Endothelial cell (in vitro differentiated cells): ENCODE measurements around the gene PAPLN. TPM values are rescaled to one million over a fixed set of nuclear protein-coding genes. Genes with fewer than 3 reads are reported as not detected.

Experiments
- DNase-seq: peaks from one replicate; pipeline ENCODE4 v3.0.0; 2021; ENCODE audit warnings: low spot score
- H3K27ac Mint-ChIP-seq: one replicate; pipeline ENCODE4 v1.8.0; 2021; ENCODE audit warnings: mixed read lengths, inconsistent platforms; ENCODE audit not compliant: unreplicated experiment
- H3K27me3 Mint-ChIP-seq: one replicate; pipeline ENCODE4 v1.8.0; 2021; ENCODE audit warnings: mild to moderate bottlenecking, moderate library complexity, mixed read lengths, inconsistent platforms; ENCODE audit not compliant: unreplicated experiment
- H3K36me3 Mint-ChIP-seq: one replicate; pipeline ENCODE4 v1.8.0; 2021; ENCODE audit warnings: mild to moderate bottlenecking, low read depth, mixed read lengths, inconsistent platforms; ENCODE audit not compliant: unreplicated experiment
- H3K4me1 Mint-ChIP-seq: one replicate; pipeline ENCODE4 v1.8.0; 2021; ENCODE audit warnings: mild to moderate bottlenecking, mixed read lengths, inconsistent platforms; ENCODE audit not compliant: unreplicated experiment
- H3K4me3 Mint-ChIP-seq: one replicate; pipeline ENCODE4 v1.8.0; 2021; ENCODE audit warnings: mild to moderate bottlenecking, mixed read lengths, inconsistent platforms; ENCODE audit not compliant: unreplicated experiment
- H3K9me3 Mint-ChIP-seq: one replicate; pipeline ENCODE4 v1.8.0; 2021; ENCODE audit warnings: mixed read lengths, inconsistent platforms; ENCODE audit not compliant: unreplicated experiment
- CTCF ChIP-seq: fragments of 200-600 bp; sonication (generic); IDR thresholded peaks from one replicate; pipeline ENCODE4 v1.5.0; 2021; ENCODE audit warnings: antibody characterized with exemption; ENCODE audit not compliant: unreplicated experiment
- total RNA-seq: library from RNA; stranded (reverse); fragmentation: NEBNext Ultra II Directional; extraction: Animal tissue kit (Norgen Biotek cat#: 25700); gene quantifications from one replicate; pipeline ENCODE4 v1.2.1, GENCODE V29; 2021; ENCODE audit not compliant: unreplicated experiment

PAPLN gene
- total RNA-seq, 1 donor from 2014 or later: 1.1 TPM

DNA sequence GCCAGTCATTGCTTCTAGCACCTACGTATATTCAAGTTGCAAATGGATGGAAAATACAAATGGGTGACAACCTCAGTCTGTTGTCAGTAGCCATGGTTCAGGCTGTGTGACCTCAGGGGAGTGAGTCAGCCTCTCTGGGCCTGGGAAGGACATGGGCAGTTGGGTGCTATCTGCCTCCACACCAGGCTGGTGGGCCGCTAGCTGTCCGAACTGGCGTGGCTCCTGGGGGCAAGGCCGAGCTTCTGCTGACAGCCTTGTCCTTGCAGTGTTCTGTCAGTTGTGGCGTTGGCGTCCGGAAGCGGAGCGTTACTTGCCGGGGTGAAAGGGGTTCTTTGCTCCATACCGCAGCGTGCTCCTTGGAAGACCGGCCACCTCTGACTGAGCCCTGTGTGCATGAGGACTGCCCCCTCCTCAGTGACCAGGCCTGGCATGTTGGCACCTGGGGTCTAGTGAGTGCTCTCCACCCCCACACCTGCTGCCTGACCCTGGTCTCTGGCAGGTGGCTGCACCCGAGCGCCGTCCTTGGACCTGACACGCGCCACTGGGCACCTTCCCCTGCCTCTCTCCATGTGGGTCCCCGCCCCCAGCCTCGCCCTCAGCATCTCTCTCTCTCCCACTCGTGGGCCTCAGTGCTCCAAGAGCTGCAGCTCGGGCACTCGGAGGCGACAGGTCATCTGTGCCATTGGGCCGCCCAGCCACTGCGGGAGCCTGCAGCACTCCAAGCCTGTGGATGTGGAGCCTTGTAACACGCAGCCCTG, 17.1 kb downstream of the PAPLN start:
- H3K4me3 Mint-ChIP-seq: no peak overlapping the region
- no peaks in the 10 kb centered on the region for H3K9me3 Mint-ChIP-seq
- no peak for DNase-seq
- H3K27ac Mint-ChIP-seq: peak overlapping the region; percentile 57
- H3K36me3 Mint-ChIP-seq: no peaks in the 10 kb centered on the region
- peaks cover 3% of the 10 kb centered on the region for H3K4me1 Mint-ChIP-seq
- no peak for TF ChIP-seq CTCF
- H3K27me3 Mint-ChIP-seq: peaks cover 5% of the 10 kb centered on the region

- Mint-ChIP-seq H3K4me3 (no peak overlapping the region), H3K27me3 (peaks cover 5% of the 10 kb centered on the region)
These were observed 17.7 kb downstream of the PAPLN start for GRCh38 chr14:73255005-73255400.

GRCh38 chr14:73255693-73256225, 18.5 kb downstream of the PAPLN start:
- Mint-ChIP-seq H3K4me3 (no peak overlapping the region), H3K27me3 (peaks cover 7% of the 10 kb centered on the region), H3K9me3 (no peaks in the 10 kb centered on the region), H3K4me1 (peaks cover 3% of the 10 kb centered on the region), H3K27ac (no peak overlapping the region), H3K36me3 (no peaks in the 10 kb centered on the region)
- DNase-seq: no peak
- TF ChIP-seq CTCF: no peak

More at GRCh38 chr14:73255005-73255400, 17.7 kb downstream of the PAPLN start:
- H3K36me3 Mint-ChIP-seq: no peaks in the 10 kb centered on the region
- H3K4me1 Mint-ChIP-seq: peaks cover 3% of the 10 kb centered on the region
- no peaks in the 10 kb centered on the region for H3K9me3 Mint-ChIP-seq
- no peak for TF ChIP-seq CTCF
- H3K27ac Mint-ChIP-seq: no peak overlapping the region
- DNase-seq: no peak

GRCh38 chr14:73258076-73258475, 20.8 kb downstream of the PAPLN start:
- Mint-ChIP-seq H3K9me3 (no peaks in the 10 kb centered on the region), H3K36me3 (no peaks in the 10 kb centered on the region), H3K4me3 (no peak overlapping the region), H3K4me1 (peaks cover 3% of the 10 kb centered on the region), H3K27me3 (peaks cover 15% of the 10 kb centered on the region), H3K27ac (no peak overlapping the region)
- no peak for DNase-seq
- no peak for TF ChIP-seq CTCF

GRCh38 chr14:73258845-73259611, 21.7 kb downstream of the PAPLN start:
- Mint-ChIP-seq H3K4me3 (no peak overlapping the region), H3K27ac (no peak overlapping the region), H3K4me1 (peaks cover 3% of the 10 kb centered on the region), H3K9me3 (no peaks in the 10 kb centered on the region), H3K36me3 (no peaks in the 10 kb centered on the region), H3K27me3 (peaks cover 18% of the 10 kb centered on the region)
- no peak for TF ChIP-seq CTCF
- DNase-seq: no peak
